UCSD-AML1 (cell line): ENCODE measurements around the gene CD300C.
"Not testable (repeated sequence)": the region's sequence is repeated elsewhere in the genome, so short reads cannot be mapped to it uniquely, and the experiment has no call there.

ENCODE experiments used
- DNase-seq: peaks from one replicate; lab custom pipeline; 2025; ENCODE audit not compliant: unreplicated experiment; lab: John Stamatoyannopoulos, UW

The CD300C gene

GRCh38 chr17:74545843-74546230, at the start of gene CD300C:
TSS of gene CD300C (minus strand) at chr17:74546115. CDS start at chr17:74545782, 333 bp downstream.
- DNase-seq = peak; percentile 73

GRCh38 chr17:74595037-74595750, 49.3 kb upstream of the CD300C start:
- DNase-seq = no peak

GRCh38 chr17:74592087-74592990, 46.4 kb upstream of the CD300C start, which contains the start of gene CD300LD:
TSS of gene CD300LD (minus strand) at chr17:74592283. CDS start at chr17:74592202, 81 bp downstream.
- DNase-seq = no peak

GRCh38 chr17:74591503-74591902, 45.6 kb upstream of the CD300C start:
- no peak for DNase-seq

- no peak for DNase-seq
Measured at GRCh38 chr17:74585711-74586110, 39.8 kb upstream of the CD300C start.

- no peak for DNase-seq
Measured at GRCh38 chr17:74584292-74585060, 38.6 kb upstream of the CD300C start.

GRCh38 chr17:74582633-74583032, 36.7 kb upstream of the CD300C start:
- DNase-seq = no peak

GRCh38 chr17:74579900-74580299, 34.0 kb upstream of the CD300C start:
- peak; percentile 62 for DNase-seq

GRCh38 chr17:74578979-74579378, 33.1 kb upstream of the CD300C start:
- no peak for DNase-seq

- no peak for DNase-seq
Measured at GRCh38 chr17:74574489-74575142, 28.7 kb upstream of the CD300C start.

GRCh38 chr17:74573635-74574034, 27.7 kb upstream of the CD300C start:
- not testable (repeated sequence) for DNase-seq

GRCh38 chr17:74573169-74573568, 27.3 kb upstream of the CD300C start:
- DNase-seq = no peak

GRCh38 chr17:74571621-74572270, 25.8 kb upstream of the CD300C start:
- no peak for DNase-seq

GRCh38 chr17:74569020-74570003, 23.4 kb upstream of the CD300C start:
- peak; percentile 80 for DNase-seq

- no peak for DNase-seq
Measured at GRCh38 chr17:74568106-74568873, 22.4 kb upstream of the CD300C start.

GRCh38 chr17:74567397-74567796, 21.5 kb upstream of the CD300C start, which contains the start of gene CD300H:
TSS of gene CD300H (minus strand) at chr17:74567509.
- no peak for DNase-seq

- peak; percentile 61 for DNase-seq
Measured at GRCh38 chr17:74566132-74566753, 20.3 kb upstream of the CD300C start.

- no peak for DNase-seq
Measured at GRCh38 chr17:74565126-74565525, 19.2 kb upstream of the CD300C start.
